ENCODE measurements around the gene EPS15. TPM values are rescaled to one million over a fixed set of nuclear protein-coding genes. Genes with fewer than 3 reads are reported as not detected.

Gene EPS15
- total and polyA plus RNA-seq, 2 of the 8 experiments (the other 6 are each of a cell fraction or from before 2014, with no cell fraction given) = 15.9 to 57.2 TPM

GRCh38 chr1:51416910-51417309 lies 102.2 kb downstream of the EPS15 start:
- H3K79me2 ChIP-seq (ENCODE audit: control insufficient read depth in 1 of 2, insufficient read depth in 2 of 2, low read length in 2 of 2) = peaks cover 0 to 65% of the 10 kb centered on the region in 2 experiments; a peak in 3 of 4 replicates
- no peak overlapping the region for H2BK12ac ChIP-seq (ENCODE audit: low read depth, low read length)
- no peak overlapping the region for H3K27ac ChIP-seq (ENCODE audit: low read depth, low read length)
- no peaks in the 10 kb centered on the region for H3K23me2 ChIP-seq (ENCODE audit: low read depth, low read length)
- H3K4me2 ChIP-seq (ENCODE audit: insufficient read depth in 1 of 2, low read depth in 2 of 2, low read length in 2 of 2) = no peak overlapping the region
- H3K9me3 ChIP-seq (ENCODE audit: insufficient read depth in 2 of 2, low read depth in 1 of 2, low read length in 1 of 2) = no peaks in the 10 kb centered on the region
- H2AFZ ChIP-seq (ENCODE audit: low read length) = no peak overlapping the region
- no peak overlapping the region for H3K4me3 ChIP-seq (ENCODE audit: extremely low read depth in 1 of 4, insufficient read depth in 2 of 4, low read depth in 3 of 4, low read length in 4 of 4)
- DNase-seq (ENCODE audit: low read depth in 1 of 2, low spot score in 2 of 2) (no peak), FAIRE-seq (no peak)
- no peak overlapping the region for H2BK20ac ChIP-seq (ENCODE audit: low read length)
- H4K5ac ChIP-seq (ENCODE audit: insufficient read length, low read depth, low read length) = no peak overlapping the region
- H2AK5ac ChIP-seq (ENCODE audit: low read depth, low read length) = no peak overlapping the region
- no peak for TF ChIP-seq SIX5 (IDR thresholded peaks at IDR 0.05; ENCODE audit: low read depth, low read length)
- no peak for TF ChIP-seq NRF1 (IDR thresholded peaks at IDR 0.05; ENCODE audit: low read depth, low read length)
- TF ChIP-seq CREB1 (IDR thresholded peaks at IDR 0.05) = no peak
- TF ChIP-seq SIRT6 (IDR thresholded peaks at IDR 0.05; ENCODE audit: low read length) = no peak
- no peak for TF ChIP-seq NANOG (IDR thresholded peaks at IDR 0.05; ENCODE audit: insufficient read depth, low read depth, low read length, poor library complexity, severe bottlenecking)
- no peak for TF ChIP-seq E2F6 (IDR thresholded peaks at IDR 0.05)
- no peak for TF ChIP-seq RBBP5 (IDR thresholded peaks at IDR 0.05; ENCODE audit: borderline replicate concordance, low read depth, low read length)
- no peak for TF ChIP-seq HDAC2 (IDR thresholded peaks at IDR 0.05; ENCODE audit: borderline replicate concordance in 1 of 2, low read depth in 2 of 2, low read length in 2 of 2)
- TF ChIP-seq KDM1A (IDR thresholded peaks at IDR 0.05; ENCODE audit: borderline replicate concordance, low read length) = no peak
- no peak for TF ChIP-seq KDM5A (IDR thresholded peaks at IDR 0.05; ENCODE audit: low read length)
- H4K91ac ChIP-seq (replicated peaks; ENCODE audit: insufficient read length, low read length) = no peak overlapping the region
- no peak overlapping the region for H3K9ac ChIP-seq (replicated peaks in 1 of 4; ENCODE audit: extremely low read depth in 1 of 4, low read depth in 3 of 4, low read length in 3 of 4)
- H2BK5ac ChIP-seq (ENCODE audit: low read depth, low read length) = no peak overlapping the region
- no peak overlapping the region for H3K56ac ChIP-seq (replicated peaks; ENCODE audit: insufficient read length, low read depth, low read length)
- H3K79me1 ChIP-seq (ENCODE audit: low read depth, low read length) = no peaks in the 10 kb centered on the region
- no peak overlapping the region for H3K23ac ChIP-seq (ENCODE audit: insufficient read length)
- no peaks in the 10 kb centered on the region; a peak in 1 of 7 replicates for H3K4me1 ChIP-seq (replicated peaks in 1 of 4; ENCODE audit: control insufficient read depth in 3 of 4, insufficient read depth in 4 of 4, low read length in 3 of 4)
- H2BK15ac ChIP-seq (ENCODE audit: low read length) = no peak overlapping the region
- H3K27me3 ChIP-seq (replicated peaks in 1 of 4; ENCODE audit: control insufficient read depth in 3 of 4, extremely low read depth in 1 of 4, insufficient read depth in 3 of 4, low read length in 3 of 4) = no peaks in the 10 kb centered on the region
- POLR2A ChIA-PET (ENCODE audit: partially characterized antibody) = interaction anchor here (1.3 kb wide), 1 partner anchor 15 kb away, joined by 3 read pairs; no protein-coding TSS in a partner anchor
- no peak overlapping the region for H3K4ac ChIP-seq (replicated peaks; ENCODE audit: insufficient read length, low read depth, low read length)
- no peak overlapping the region for H4K8ac ChIP-seq (ENCODE audit: extremely low read depth, insufficient read depth, low read length)
- H3K14ac ChIP-seq (ENCODE audit: insufficient read length) = no peak overlapping the region
- H3K18ac ChIP-seq (ENCODE audit: extremely low read depth, low read length) = no peak overlapping the region
- H3K36me3 ChIP-seq (ENCODE audit: control insufficient read depth in 2 of 4, insufficient read depth in 4 of 4, low read length in 3 of 4) = no peaks in the 10 kb centered on the region; a peak in 1 of 8 replicates
- H2BK120ac ChIP-seq (replicated peaks; ENCODE audit: low read depth, low read length) = no peak overlapping the region
- H4K20me1 ChIP-seq (replicated peaks in 1 of 2; ENCODE audit: control insufficient read depth in 1 of 2, insufficient read depth in 2 of 2, low read length in 2 of 2) = no peaks in the 10 kb centered on the region
- CTCF ChIA-PET (ENCODE audit: partially characterized antibody) = no interaction called here

Data from H1 (cell line).